HG03045 (cell line): Measurements from ENCODE around the gene RAB21.
"Not testable (repeated sequence)": the region's sequence is repeated elsewhere in the genome, so short reads cannot be mapped to it uniquely, and the experiment has no call there.

ENCODE experiments used
- ATAC-seq: cut with Tn5 transposase; IDR thresholded peaks from one replicate; pipeline ENCODE4 v1.9.1; 2021; ENCODE audit warnings: mild to moderate bottlenecking, moderate library complexity; ENCODE audit not compliant: unreplicated experiment

RAB21 gene

GRCh38 chr12:71749666-71750065 is 5.0 kb upstream of the RAB21 start:
- ATAC-seq, result no peak

- no peak for ATAC-seq
These were observed 1.8 kb upstream of the RAB21 start for GRCh38 chr12:71752891-71753290.

GRCh38 chr12:71755146-71755892 is 656 bp downstream of the RAB21 start:
- ATAC-seq, result peak; percentile 62

GRCh38 chr12:71756054-71756690 is 1.5 kb downstream of the RAB21 start:
- no peak for ATAC-seq

GRCh38 chr12:71759941-71760340 is 5.3 kb downstream of the RAB21 start:
- no peak for ATAC-seq

- ATAC-seq, result no peak
These were observed 5.8 kb downstream of the RAB21 start for GRCh38 chr12:71760471-71760870.

- not testable (repeated sequence) for ATAC-seq
These were observed 6.7 kb downstream of the RAB21 start for GRCh38 chr12:71761354-71761753.

- no peak for ATAC-seq
These were observed 9.2 kb downstream of the RAB21 start for GRCh38 chr12:71763677-71764379.

GRCh38 chr12:71764587-71765321 is 10.1 kb downstream of the RAB21 start:
- ATAC-seq, result no peak

GRCh38 chr12:71766202-71766601 is 11.5 kb downstream of the RAB21 start:
- ATAC-seq, result no peak

- ATAC-seq, result no peak
These were observed 12.5 kb downstream of the RAB21 start for GRCh38 chr12:71767183-71767582.

GRCh38 chr12:71768900-71769299 is 14.2 kb downstream of the RAB21 start:
- no peak for ATAC-seq

GRCh38 chr12:71771069-71771468 is 16.4 kb downstream of the RAB21 start:
- ATAC-seq, result no peak

GRCh38 chr12:71772735-71773134 is 18.1 kb downstream of the RAB21 start:
- no peak for ATAC-seq

GRCh38 chr12:71780237-71780822 is 25.7 kb downstream of the RAB21 start:
- no peak for ATAC-seq

- no peak for ATAC-seq
These were observed 27.4 kb downstream of the RAB21 start for GRCh38 chr12:71782017-71782416.

- no peak for ATAC-seq
These were observed 32.2 kb downstream of the RAB21 start for GRCh38 chr12:71786829-71787228.

GRCh38 chr12:71787580-71787979 is 32.9 kb downstream of the RAB21 start:
- ATAC-seq, result no peak

- no peak for ATAC-seq
These were observed 35.7 kb downstream of the RAB21 start for GRCh38 chr12:71790331-71790730.

- no peak for ATAC-seq
These were observed 36.9 kb downstream of the RAB21 start for GRCh38 chr12:71791473-71792150.
